Measurements from ENCODE around the gene SLC12A7.

The SLC12A7 gene

GRCh38 chr5:1156754-1157460 is 45.0 kb upstream of the SLC12A7 start:
- DNase-seq: no peak
- Histone ChIP-seq H3K27ac (no peak overlapping the region), H3K4me1 (peaks cover 0 to 15% (median 10%) of the 10 kb centered on the region in 4 donors), H3K4me3 (no peak overlapping the region), H3K36me3 (no peaks in the 10 kb centered on the region), H3K27me3 (peaks cover 0 to 79% of the 10 kb centered on the region in 2 donors), H3K9me3 (no peaks in the 10 kb centered on the region)
- no peak for TF ChIP-seq CTCF (IDR thresholded peaks at IDR 0.05)
- intact Hi-C loops (cut with DNase I; ENCODE audit: low total_unique reads): no loop called here

GRCh38 chr5:1156033-1156753 is 44.3 kb upstream of the SLC12A7 start:
- H3K4me3 ChIP-seq: peak overlapping the region in 1 of 2 donors; percentile 28
- H3K36me3 ChIP-seq: no peaks in the 10 kb centered on the region
- H3K27ac ChIP-seq: no peak overlapping the region
- H3K4me1 ChIP-seq: peaks cover 0 to 15% (median 10%) of the 10 kb centered on the region in 4 donors
- no peak for TF ChIP-seq CTCF (IDR thresholded peaks at IDR 0.05)
- intact Hi-C loops (cut with DNase I; ENCODE audit: low total_unique reads): no loop called here
- H3K27me3 ChIP-seq: peaks cover 0 to 79% of the 10 kb centered on the region in 2 donors
- no peaks in the 10 kb centered on the region for H3K9me3 ChIP-seq
- no peak for DNase-seq

GRCh38 chr5:1155191-1156032 is 43.5 kb upstream of the SLC12A7 start:
- Histone ChIP-seq H3K27ac (no peak overlapping the region), H3K27me3 (peaks cover 0 to 82% of the 10 kb centered on the region in 2 donors), H3K9me3 (no peaks in the 10 kb centered on the region), H3K36me3 (no peaks in the 10 kb centered on the region), H3K4me3 (peak overlapping the region in 1 of 2 donors; percentile 28), H3K4me1 (peaks cover 0 to 15% (median 10%) of the 10 kb centered on the region in 4 donors)
- no peak for TF ChIP-seq CTCF (IDR thresholded peaks at IDR 0.05)
- no peak for DNase-seq
- intact Hi-C loops (cut with DNase I; ENCODE audit: low total_unique reads): no loop called here

- H3K4me1 ChIP-seq: peaks cover 0 to 15% (median 10%) of the 10 kb centered on the region in 4 donors
- TF ChIP-seq CTCF (IDR thresholded peaks at IDR 0.05): no peak
- H3K27ac ChIP-seq: no peak overlapping the region
- DNase-seq: no peak
- no peaks in the 10 kb centered on the region for H3K36me3 ChIP-seq
- peaks cover 0 to 73% of the 10 kb centered on the region in 2 donors for H3K27me3 ChIP-seq
- H3K9me3 ChIP-seq: no peaks in the 10 kb centered on the region
- intact Hi-C loops (cut with DNase I; ENCODE audit: low total_unique reads): no loop called here
- no peak overlapping the region for H3K4me3 ChIP-seq
Measured at GRCh38 chr5:1153428-1153827, 41.6 kb upstream of the SLC12A7 start.

GRCh38 chr5:1152771-1153282 is 41.0 kb upstream of the SLC12A7 start:
- peaks cover 0 to 71% of the 10 kb centered on the region in 2 donors for H3K27me3 ChIP-seq

More at GRCh38 chr5:1152771-1153282, 41.0 kb upstream of the SLC12A7 start:
- TF ChIP-seq CTCF (IDR thresholded peaks at IDR 0.05): no peak
- Histone ChIP-seq H3K27ac (no peak overlapping the region), H3K4me1 (peaks cover 0 to 15% (median 10%) of the 10 kb centered on the region in 4 donors), H3K4me3 (no peak overlapping the region), H3K9me3 (no peaks in the 10 kb centered on the region), H3K36me3 (no peaks in the 10 kb centered on the region)
- DNase-seq: no peak
- intact Hi-C loops (cut with DNase I; ENCODE audit: low total_unique reads): no loop called here
